NCI-H1417 (cell line): ENCODE measurements around the gene HLA-DMB.
"Not testable (repeated sequence)": the region's sequence is repeated elsewhere in the genome, so short reads cannot be mapped to it uniquely, and the experiment has no call there.

Experiments
- DNase-seq, 3 experiments: peaks; one replicate each; lab custom pipeline; 2025; lab: John Stamatoyannopoulos, UW

Gene HLA-DMB

GRCh38 chr6:32950010-32950409, 9.2 kb upstream of the HLA-DMB start:
- DNase-seq = no peak

- DNase-seq = no peak
These were observed 8.3 kb upstream of the HLA-DMB start for GRCh38 chr6:32949113-32949512.

- DNase-seq = peak; percentile 21 to 62 (median 60)
These were observed 7.0 kb upstream of the HLA-DMB start for GRCh38 chr6:32947552-32948465.

GRCh38 chr6:32946893-32947292, 6.1 kb upstream of the HLA-DMB start:
- no peak for DNase-seq

GRCh38 chr6:32945953-32946352, 5.1 kb upstream of the HLA-DMB start:
- DNase-seq = no peak

GRCh38 chr6:32945108-32945760, 4.4 kb upstream of the HLA-DMB start:
- no peak for DNase-seq

GRCh38 chr6:32943864-32944649, 3.2 kb upstream of the HLA-DMB start:
- no peak for DNase-seq

GRCh38 chr6:32942555-32943123, 1.8 kb upstream of the HLA-DMB start:
- DNase-seq = not testable (repeated sequence)

GRCh38 chr6:32941214-32941768, 463 bp upstream of the HLA-DMB start:
- peak in 1 of 3 experiments; percentile 53 for DNase-seq

GRCh38 chr6:32938494-32938893, 2.3 kb downstream of the HLA-DMB start:
- DNase-seq = no peak

- DNase-seq = no peak
These were observed 3.6 kb downstream of the HLA-DMB start for GRCh38 chr6:32937230-32937633.

- DNase-seq = peak in 1 of 3 experiments; percentile 25
These were observed 4.3 kb downstream of the HLA-DMB start for GRCh38 chr6:32936239-32937152.

- no peak for DNase-seq
These were observed 5.1 kb downstream of the HLA-DMB start for GRCh38 chr6:32935551-32936238.

- DNase-seq = peak; percentile 48 to 81 (median 77)
These were observed 7.2 kb downstream of the HLA-DMB start for GRCh38 chr6:32933661-32934085.

- DNase-seq = no peak
These were observed 8.5 kb downstream of the HLA-DMB start for GRCh38 chr6:32932132-32932868.

GRCh38 chr6:32931211-32931610, 9.6 kb downstream of the HLA-DMB start:
- DNase-seq = no peak

- no peak for DNase-seq
These were observed 18.7 kb downstream of the HLA-DMB start for GRCh38 chr6:32922083-32922482.

- DNase-seq = no peak
These were observed 20.1 kb downstream of the HLA-DMB start for GRCh38 chr6:32920715-32921114.

- DNase-seq = no peak
These were observed 27.9 kb downstream of the HLA-DMB start for GRCh38 chr6:32912951-32913350.
